HEK293T (cell line): ENCODE measurements around the gene CRIP3.

Experiments
- BHLHE40 ChIP-seq: fragments of 450-650 bp; IDR thresholded peaks from 2 replicates; pipeline ENCODE4 v1.6.1; 2016; ENCODE audit warnings: mild to moderate bottlenecking, moderate library complexity, borderline replicate concordance
- CTBP1 ChIP-seq: fragments of 450-650 bp; IDR thresholded peaks from 2 replicates; pipeline ENCODE4 v1.6.1; 2016; ENCODE audit warnings: borderline replicate concordance
- FOXA1 ChIP-seq: fragments of 450-650 bp; IDR thresholded peaks from 2 replicates; pipeline ENCODE4 v1.6.1; 2016; ENCODE audit warnings: mild to moderate bottlenecking

DNA sequence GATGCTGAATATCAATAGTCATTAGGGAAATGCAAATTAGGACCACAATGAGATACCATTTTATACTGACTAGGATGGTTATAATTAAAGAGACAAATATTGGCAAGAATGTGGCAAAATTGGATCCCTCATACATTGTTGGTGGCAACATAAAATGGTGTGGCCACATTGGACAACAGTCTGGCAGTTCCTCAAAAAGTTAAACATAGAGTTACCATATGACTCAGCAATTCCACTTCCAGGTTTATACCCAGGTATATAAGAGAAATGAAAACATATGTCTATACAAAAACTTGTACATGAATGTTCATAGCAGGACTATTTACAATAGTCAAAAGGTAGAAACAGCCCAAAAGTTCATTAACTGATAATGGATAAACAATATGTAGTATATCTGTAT is 2.0 kb upstream of the CRIP3 start:
- TF ChIP-seq FOXA1: no peak
- no peak for TF ChIP-seq BHLHE40
- no peak for TF ChIP-seq CTBP1
